ENCODE results near the gene ADGRG2. TPM values are rescaled to one million over a fixed set of nuclear protein-coding genes. Genes with fewer than 3 reads are reported as not detected.
"Not testable (repeated sequence)": the region's sequence is repeated elsewhere in the genome, so short reads cannot be mapped to it uniquely, and the experiment has no call there.

The ADGRG2 gene
- total RNA-seq, 2 donors from 2014 or later, result 0.11 TPM; not detected in 1

DNA sequence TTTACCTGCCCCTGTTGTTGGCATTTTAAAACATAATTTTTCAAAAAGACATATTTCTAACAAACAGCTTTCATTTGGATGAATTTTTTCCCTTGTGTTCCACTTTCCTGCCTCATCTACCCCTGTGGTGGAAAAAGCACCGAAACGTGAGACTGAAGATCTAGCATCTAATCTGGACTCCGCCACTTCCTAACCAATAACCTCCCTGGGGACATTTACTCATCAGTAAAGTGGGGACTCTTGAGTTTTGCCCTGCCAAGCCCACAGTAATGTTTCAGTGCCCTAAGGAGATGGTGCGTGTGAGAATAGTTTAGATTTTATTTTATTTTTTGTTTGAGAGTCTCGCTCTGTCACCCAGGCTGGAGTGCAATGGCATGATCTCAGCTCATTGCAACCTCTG lies 56.7 kb downstream of the ADGRG2 start:
- Mint-ChIP-seq H3K4me1 (ENCODE audit: low read depth in 2 of 2) (no peaks in the 10 kb centered on the region), H3K27ac (no peak overlapping the region)

DNA sequence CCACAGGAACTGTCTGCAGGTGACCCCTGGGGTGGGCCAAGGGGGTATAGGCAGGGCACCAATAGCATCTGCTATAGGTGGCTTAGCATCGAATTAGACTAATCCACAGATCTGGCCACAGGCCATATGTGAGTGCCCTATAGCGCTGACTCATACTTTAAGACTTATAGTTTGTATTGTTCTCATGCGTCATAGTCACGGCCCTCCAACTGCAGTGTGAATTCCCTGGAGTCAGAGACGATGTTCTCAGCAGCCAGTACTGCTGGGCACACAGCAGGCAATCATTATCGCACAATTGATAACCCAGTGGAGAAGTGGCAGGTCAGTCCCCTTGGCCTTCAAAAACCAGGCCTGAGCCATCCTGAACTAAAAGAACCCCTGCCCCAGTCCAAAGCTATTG lies 58.1 kb downstream of the ADGRG2 start:
- Mint-ChIP-seq H3K36me3 (no peaks in the 10 kb centered on the region), H3K27ac (no peak overlapping the region)
- no peak for DNase-seq (ENCODE audit: low spot score)

More for the DNA sequence above, 56.7 kb downstream of the ADGRG2 start:
- DNase-seq (ENCODE audit: low spot score), result no peak
- Mint-ChIP-seq H3K4me3 (no peak overlapping the region), H3K36me3 (no peaks in the 10 kb centered on the region), H3K9me3 (no peaks in the 10 kb centered on the region), H3K27me3 (peaks cover 0 to 4% of the 10 kb centered on the region in 2 donors)
- no peak for ATAC-seq

DNA sequence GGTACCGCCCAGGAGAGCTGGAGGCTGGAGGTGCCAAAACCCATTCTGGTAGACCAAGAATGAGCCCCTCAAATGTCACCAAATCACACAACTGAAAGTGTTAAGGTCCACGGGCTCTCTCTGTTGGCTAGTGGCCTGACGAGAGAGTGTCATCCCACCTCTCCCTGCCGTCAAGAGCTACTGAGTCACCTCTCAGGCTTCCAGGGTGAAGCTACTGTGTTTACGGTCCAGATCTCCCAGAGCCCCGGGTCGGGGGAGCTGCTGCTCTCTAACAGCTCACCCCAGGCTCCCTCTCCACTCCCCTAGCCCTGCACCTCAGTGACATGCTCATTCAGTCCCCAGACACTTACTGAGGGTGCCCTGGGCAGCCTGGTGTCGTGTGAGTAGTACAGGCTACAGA lies 59.2 kb downstream of the ADGRG2 start:
- Mint-ChIP-seq H3K9me3 (no peaks in the 10 kb centered on the region), H3K27me3 (peaks cover 0 to 4% of the 10 kb centered on the region in 2 donors), H3K4me3 (no peak overlapping the region), H3K4me1 (ENCODE audit: low read depth in 2 of 2) (no peaks in the 10 kb centered on the region), H3K36me3 (no peaks in the 10 kb centered on the region), H3K27ac (no peak overlapping the region)
- ATAC-seq (peak in 1 of 2 donors; percentile 43), DNase-seq (ENCODE audit: low spot score) (no peak)

More for the DNA sequence above, 58.1 kb downstream of the ADGRG2 start:
- Mint-ChIP-seq H3K4me1 (ENCODE audit: low read depth in 2 of 2) (no peaks in the 10 kb centered on the region), H3K27me3 (peaks cover 0 to 4% of the 10 kb centered on the region in 2 donors), H3K9me3 (no peaks in the 10 kb centered on the region), H3K4me3 (no peak overlapping the region)
- ATAC-seq, result no peak

DNA sequence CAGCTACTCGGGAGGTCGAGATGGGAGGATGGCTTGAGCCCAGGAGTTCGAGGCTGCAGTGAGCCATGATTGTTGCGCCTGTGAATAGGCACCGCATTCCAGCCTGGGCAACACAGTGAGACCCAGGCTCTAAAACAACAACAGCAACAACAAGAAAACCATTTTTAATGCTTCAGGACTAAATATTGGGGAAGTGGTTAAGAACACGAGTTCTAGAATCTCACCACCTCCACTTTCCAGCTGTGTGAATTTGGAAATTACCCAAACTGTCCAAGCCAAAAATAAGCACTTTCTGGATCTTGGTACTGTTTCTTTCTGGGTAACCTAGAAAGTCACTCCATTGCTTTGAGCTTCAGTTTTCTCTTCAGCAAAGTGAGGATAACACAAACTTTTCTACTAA lies 63.2 kb downstream of the ADGRG2 start:
- ATAC-seq (no peak), DNase-seq (ENCODE audit: low spot score) (no peak)
- Mint-ChIP-seq H3K4me3 (no peak overlapping the region), H3K4me1 (ENCODE audit: low read depth in 2 of 2) (no peaks in the 10 kb centered on the region), H3K36me3 (no peaks in the 10 kb centered on the region), H3K9me3 (no peaks in the 10 kb centered on the region), H3K27me3 (no peaks in the 10 kb centered on the region), H3K27ac (no peak overlapping the region)

GRCh38 chrX:19057856-19058255 lies 64.4 kb downstream of the ADGRG2 start:
- Mint-ChIP-seq H3K36me3 (no peaks in the 10 kb centered on the region), H3K4me3 (no peak overlapping the region), H3K27me3 (no peaks in the 10 kb centered on the region), H3K9me3 (no peaks in the 10 kb centered on the region), H3K27ac (no peak overlapping the region), H3K4me1 (ENCODE audit: low read depth in 2 of 2) (no peaks in the 10 kb centered on the region)
- DNase-seq (ENCODE audit: low spot score) (no peak), ATAC-seq (no peak)

DNA sequence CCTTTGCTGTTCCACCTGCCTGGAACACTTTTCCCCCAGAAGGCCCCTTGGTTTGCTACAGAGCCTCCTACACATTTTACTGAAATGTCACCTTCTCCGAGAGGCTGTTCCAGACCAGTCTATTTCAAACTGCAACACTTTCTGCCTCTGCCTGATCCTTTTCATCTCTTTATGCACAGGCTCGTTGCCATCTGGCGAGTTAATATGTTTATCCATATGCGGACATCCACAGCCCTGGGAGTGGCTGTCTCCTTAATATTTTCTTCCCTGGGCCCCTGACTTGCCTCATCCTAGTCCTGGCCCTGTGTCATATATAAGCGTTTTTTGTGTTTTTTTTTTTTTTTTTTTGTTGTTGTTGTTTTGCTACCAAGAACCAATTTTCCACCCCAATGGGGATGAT lies 73.2 kb downstream of the ADGRG2 start:
- DNase-seq (ENCODE audit: low spot score) (no peak), ATAC-seq (no peak)
- Mint-ChIP-seq H3K27me3 (no peaks in the 10 kb centered on the region), H3K4me3 (no peak overlapping the region), H3K36me3 (no peaks in the 10 kb centered on the region), H3K4me1 (ENCODE audit: low read depth in 2 of 2) (no peaks in the 10 kb centered on the region), H3K27ac (no peak overlapping the region), H3K9me3 (no peaks in the 10 kb centered on the region)

- H3K9me3 Mint-ChIP-seq, result no peaks in the 10 kb centered on the region
- H3K4me3 Mint-ChIP-seq, result no peak overlapping the region
- DNase-seq (ENCODE audit: low spot score) (no peak), ATAC-seq (no peak)
- no peaks in the 10 kb centered on the region for H3K4me1 Mint-ChIP-seq (ENCODE audit: low read depth in 2 of 2)
- no peaks in the 10 kb centered on the region for H3K27me3 Mint-ChIP-seq
- H3K27ac Mint-ChIP-seq, result no peak overlapping the region
- no peaks in the 10 kb centered on the region for H3K36me3 Mint-ChIP-seq
Observed at GRCh38 chrX:19046343-19047215, 75.7 kb downstream of the ADGRG2 start.

DNA sequence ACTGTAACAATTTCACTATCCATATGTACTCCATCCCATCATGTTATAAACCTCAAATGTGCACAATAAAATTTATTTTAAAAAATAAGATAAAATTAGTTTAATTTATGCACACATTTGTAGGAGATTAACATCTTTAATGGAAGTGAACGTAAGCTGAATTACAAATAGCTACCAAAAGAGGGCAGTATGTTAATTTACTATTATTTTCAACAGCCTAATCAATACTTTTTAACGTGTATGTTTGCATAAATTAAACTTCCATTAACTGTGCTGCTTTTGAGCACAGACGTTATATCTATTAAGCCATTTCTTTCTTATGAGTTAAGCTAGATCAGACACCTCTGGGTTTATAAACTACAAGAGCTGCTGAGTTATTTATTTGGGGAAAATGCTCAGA lies 81.9 kb downstream of the ADGRG2 start:
- Mint-ChIP-seq H3K27me3 (peaks cover 0 to 2% of the 10 kb centered on the region in 2 donors), H3K4me3 (no peak overlapping the region), H3K9me3 (no peaks in the 10 kb centered on the region), H3K27ac (no peak overlapping the region), H3K36me3 (no peaks in the 10 kb centered on the region), H3K4me1 (ENCODE audit: low read depth in 2 of 2) (no peaks in the 10 kb centered on the region)
- no peak for DNase-seq (ENCODE audit: low spot score)
- ATAC-seq, result no peak

DNA sequence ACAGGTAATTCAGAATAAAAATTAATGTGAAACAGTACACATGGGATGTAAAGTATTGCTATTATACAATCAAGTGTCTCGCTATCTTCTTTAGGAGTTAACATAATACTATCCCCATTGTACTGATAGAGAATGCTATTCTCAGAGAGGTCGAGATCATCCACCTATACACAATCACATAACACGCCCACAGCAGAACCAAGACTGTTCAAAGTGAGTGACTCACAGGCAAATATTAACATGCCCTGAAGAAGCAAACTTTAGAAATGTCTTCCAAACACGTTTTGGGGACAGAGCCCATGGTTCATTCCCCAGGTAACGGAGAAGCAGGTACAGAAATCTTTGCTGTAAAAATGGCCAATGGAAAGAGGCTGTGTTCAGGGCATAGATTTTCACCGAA lies 88.2 kb downstream of the ADGRG2 start:
- ATAC-seq (no peak), DNase-seq (ENCODE audit: low spot score) (no peak)
- Mint-ChIP-seq H3K4me1 (ENCODE audit: low read depth in 2 of 2) (peaks cover 0 to 2% of the 10 kb centered on the region in 2 donors), H3K27me3 (peaks cover 0 to 2% of the 10 kb centered on the region in 2 donors), H3K4me3 (no peak overlapping the region), H3K27ac (no peak overlapping the region), H3K9me3 (no peaks in the 10 kb centered on the region), H3K36me3 (no peaks in the 10 kb centered on the region)

- Mint-ChIP-seq H3K4me3 (no peak overlapping the region), H3K27me3 (no peaks in the 10 kb centered on the region), H3K27ac (no peak overlapping the region), H3K4me1 (ENCODE audit: low read depth in 2 of 2) (peaks cover 0 to 2% of the 10 kb centered on the region in 2 donors), H3K9me3 (no peaks in the 10 kb centered on the region), H3K36me3 (no peaks in the 10 kb centered on the region)
- DNase-seq (ENCODE audit: low spot score) (no peak), ATAC-seq (no peak)
Observed at GRCh38 chrX:19030805-19031204, 91.5 kb downstream of the ADGRG2 start.

DNA sequence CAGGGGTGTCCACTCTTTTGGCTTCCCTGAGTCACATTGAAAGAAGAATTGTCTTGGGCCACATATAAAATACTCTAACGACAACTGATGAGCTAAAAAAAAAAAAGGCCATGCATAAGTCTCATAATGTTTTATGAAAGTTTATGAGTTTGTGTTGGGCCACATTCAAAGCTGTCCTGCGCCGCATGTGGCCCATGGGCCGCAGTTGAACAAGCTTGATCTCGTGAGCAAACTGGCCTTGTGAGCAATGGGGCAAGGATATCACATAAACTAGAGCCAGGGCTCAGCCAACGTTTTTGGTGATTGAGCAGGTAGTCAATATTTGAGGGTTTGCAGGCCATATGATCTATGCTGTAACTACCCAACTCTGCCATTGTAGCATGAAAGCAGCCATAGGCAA lies 93.7 kb downstream of the ADGRG2 start:
- Mint-ChIP-seq H3K27me3 (no peaks in the 10 kb centered on the region), H3K4me1 (ENCODE audit: low read depth in 2 of 2) (peaks cover 0 to 2% of the 10 kb centered on the region in 2 donors), H3K4me3 (no peak overlapping the region), H3K36me3 (no peaks in the 10 kb centered on the region), H3K27ac (no peak overlapping the region), H3K9me3 (no peaks in the 10 kb centered on the region)
- DNase-seq (ENCODE audit: low spot score) (no peak), ATAC-seq (no peak)

DNA sequence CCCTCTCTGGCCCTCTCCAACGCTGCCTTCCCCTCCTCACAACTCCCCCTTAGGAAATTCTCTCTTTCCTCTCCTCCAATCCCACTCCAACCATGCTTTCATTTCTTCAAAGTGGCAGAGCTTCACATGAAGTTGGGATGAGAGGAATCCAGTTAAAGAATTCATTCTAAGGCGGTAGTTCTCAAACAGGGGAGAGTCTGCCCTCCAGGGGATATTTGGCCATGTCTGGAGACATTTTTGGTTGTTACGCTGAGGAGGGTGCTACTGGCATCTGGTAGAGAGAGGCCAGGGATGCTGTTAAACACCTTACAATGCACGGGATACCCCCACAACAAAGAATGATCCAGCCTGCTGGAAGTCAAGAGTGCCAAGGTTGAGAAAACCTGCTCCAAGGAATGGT lies 97.9 kb downstream of the ADGRG2 start:
- H3K27ac Mint-ChIP-seq, result no peak overlapping the region
- DNase-seq (ENCODE audit: low spot score) (no peak), ATAC-seq (no peak)
- no peaks in the 10 kb centered on the region for H3K36me3 Mint-ChIP-seq
- H3K4me1 Mint-ChIP-seq (ENCODE audit: low read depth in 2 of 2), result no peaks in the 10 kb centered on the region
- H3K9me3 Mint-ChIP-seq, result no peaks in the 10 kb centered on the region
- H3K27me3 Mint-ChIP-seq, result peaks cover 0 to 2% of the 10 kb centered on the region in 2 donors
- no peak overlapping the region for H3K4me3 Mint-ChIP-seq

- Mint-ChIP-seq H3K27me3 (peaks cover 0 to 2% of the 10 kb centered on the region in 2 donors), H3K4me1 (ENCODE audit: low read depth in 2 of 2) (no peaks in the 10 kb centered on the region), H3K27ac (no peak overlapping the region), H3K36me3 (no peaks in the 10 kb centered on the region), H3K4me3 (no peak overlapping the region), H3K9me3 (no peaks in the 10 kb centered on the region)
- ATAC-seq (no peak), DNase-seq (ENCODE audit: low spot score) (no peak)
Observed at GRCh38 chrX:19019996-19020395, 102.3 kb downstream of the ADGRG2 start.

DNA sequence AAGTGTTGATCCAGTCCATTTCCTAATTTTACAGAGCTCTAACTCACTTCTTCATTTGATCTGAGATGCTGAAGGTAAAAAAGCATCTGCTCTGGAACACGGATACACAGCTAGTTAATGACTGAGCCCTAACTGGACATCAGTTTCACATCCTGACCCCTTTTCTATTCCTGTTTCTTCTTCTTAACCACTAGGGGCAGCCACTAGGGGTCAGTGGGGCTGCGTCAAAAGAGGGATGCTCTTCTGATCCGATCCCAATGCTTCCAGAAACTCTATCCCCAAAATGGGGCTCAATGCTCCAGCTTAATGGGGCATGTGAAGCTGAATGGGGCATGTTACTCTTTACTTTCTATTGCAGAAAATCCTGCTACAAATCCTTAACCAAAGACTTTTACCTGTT lies 105.0 kb downstream of the ADGRG2 start:
- ATAC-seq, result no peak
- Mint-ChIP-seq H3K36me3 (no peaks in the 10 kb centered on the region), H3K4me3 (no peak overlapping the region), H3K27me3 (no peaks in the 10 kb centered on the region), H3K9me3 (no peaks in the 10 kb centered on the region), H3K4me1 (ENCODE audit: low read depth in 2 of 2) (no peaks in the 10 kb centered on the region), H3K27ac (no peak overlapping the region)
- DNase-seq (ENCODE audit: low spot score), result no peak

DNA sequence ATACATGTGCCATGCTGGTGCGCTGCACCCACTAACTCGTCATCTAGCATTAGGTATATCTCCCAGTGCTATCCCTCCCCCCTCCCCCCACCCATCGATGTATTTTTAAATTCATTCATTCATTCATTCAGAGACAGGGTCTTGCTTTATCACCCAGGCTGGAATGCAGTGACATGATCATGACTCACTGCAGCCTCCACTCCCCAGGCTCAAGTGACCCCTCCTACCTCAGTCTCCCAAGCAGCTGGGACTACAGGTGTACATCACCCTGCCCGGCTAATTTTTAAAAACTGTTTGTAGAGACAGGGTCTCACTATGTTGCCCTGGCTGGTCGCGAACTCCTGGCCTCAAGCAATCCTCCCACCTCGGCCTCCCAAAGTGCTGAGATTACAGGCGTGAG lies 105.7 kb downstream of the ADGRG2 start:
- H3K4me3 Mint-ChIP-seq; DNase-seq (ENCODE audit: low spot score); H3K27ac Mint-ChIP-seq; H3K9me3 Mint-ChIP-seq; H3K36me3 Mint-ChIP-seq; H3K27me3 Mint-ChIP-seq; ATAC-seq; H3K4me1 Mint-ChIP-seq (ENCODE audit: low read depth in 2 of 2): not testable (repeated sequence)
